Femur (tissue), 1 donor: ENCODE results near the gene ZNF581.

Experiments used
- DNase-seq: peaks from one replicate; pipeline ENCODE4 v3.0.0-alpha.2; 2017

Gene ZNF581

GRCh38 chr19:55667511-55667910 lies 24.1 kb downstream of the ZNF581 start:
- no peak for DNase-seq

DNA sequence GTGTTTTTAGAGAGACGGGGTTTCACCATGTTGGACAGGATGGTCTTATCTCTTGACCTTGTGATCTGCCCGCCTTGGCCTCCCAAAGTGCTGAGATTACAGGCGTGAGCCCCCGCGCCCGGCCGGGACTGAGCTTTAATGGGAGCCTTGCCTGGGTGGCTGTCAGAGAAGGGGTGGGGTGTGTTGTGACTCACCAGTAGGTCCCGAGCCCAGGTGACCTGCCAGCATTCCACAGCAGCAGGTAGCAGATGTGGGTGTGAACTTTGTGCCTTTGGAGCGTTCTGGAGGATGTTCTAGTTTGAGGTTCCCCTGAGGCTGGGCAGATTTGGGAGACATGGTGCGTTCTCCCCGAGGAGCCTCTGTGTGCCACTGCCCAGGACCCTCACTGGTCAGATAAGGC lies 24.5 kb downstream of the ZNF581 start:
- DNase-seq = no peak

DNA sequence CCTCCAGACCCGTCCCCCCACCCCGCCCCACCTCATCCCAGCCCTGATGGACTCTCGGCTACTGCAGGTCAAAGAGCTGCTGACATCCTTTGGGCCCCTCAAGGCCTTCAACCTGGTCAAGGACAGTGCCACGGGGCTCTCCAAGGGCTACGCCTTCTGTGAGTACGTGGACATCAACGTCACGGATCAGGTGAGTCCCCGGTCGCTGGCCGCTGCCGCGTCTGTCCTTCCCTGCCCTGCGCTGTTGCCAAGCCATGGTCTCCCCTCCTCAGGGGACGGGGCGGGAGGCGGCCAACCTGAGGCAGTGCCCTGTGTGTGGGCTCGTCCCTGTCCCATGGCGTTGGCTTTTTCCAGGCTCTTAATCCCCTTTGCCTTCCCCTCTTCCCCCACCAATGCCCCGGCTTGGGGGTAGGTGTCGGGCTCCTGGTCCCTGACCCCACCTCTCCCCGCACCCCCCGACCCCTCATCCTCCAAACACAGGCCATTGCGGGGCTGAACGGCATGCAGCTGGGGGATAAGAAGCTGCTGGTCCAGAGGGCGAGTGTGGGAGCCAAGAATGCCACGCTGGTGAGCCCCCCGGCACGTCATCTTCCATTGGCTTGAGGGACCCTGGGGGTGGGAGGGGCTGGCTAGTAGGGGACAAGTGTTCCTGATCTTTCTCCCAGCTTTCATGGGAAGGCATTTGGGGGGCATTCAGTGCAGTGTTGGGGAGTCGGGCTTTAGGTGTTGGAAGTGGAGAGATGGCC lies 25.3 kb downstream of the ZNF581 start:
- no peak for DNase-seq

DNA sequence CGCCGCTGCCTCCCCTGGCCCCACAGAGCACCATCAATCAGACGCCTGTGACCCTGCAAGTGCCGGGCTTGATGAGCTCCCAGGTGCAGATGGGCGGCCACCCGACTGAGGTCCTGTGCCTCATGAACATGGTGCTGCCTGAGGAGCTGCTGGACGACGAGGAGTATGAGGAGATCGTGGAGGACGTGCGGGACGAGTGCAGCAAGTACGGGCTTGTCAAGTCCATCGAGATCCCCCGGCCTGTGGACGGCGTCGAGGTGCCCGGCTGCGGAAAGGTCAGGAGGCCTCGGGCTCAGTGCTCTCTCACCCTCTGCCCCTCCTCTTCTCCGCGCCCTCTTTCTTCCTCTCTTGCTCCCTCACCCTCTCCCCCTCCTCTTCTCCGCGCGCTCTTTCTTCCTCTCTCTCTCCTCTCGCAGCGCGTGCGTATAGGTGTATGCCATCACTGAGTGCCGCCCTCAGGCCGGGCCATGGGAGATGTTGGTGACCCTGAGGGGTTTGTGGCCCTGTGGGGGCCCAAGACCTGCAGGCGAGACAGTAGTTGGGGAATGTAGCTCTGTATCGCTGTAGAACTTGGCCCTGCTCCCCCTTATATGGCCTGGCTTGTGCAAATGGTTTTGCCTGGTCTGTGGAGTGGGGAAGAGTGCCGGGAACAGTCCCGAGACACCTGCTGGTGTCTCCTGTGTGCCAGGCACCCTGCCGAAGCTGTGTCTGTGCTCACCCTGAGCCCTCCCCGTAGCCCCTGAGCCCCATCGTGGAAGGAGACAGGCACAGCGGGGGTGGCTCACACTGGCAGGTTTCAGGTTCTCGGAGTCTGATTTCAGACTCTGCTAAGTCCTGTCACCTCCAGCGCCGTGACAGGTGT lies 26.2 kb downstream of the ZNF581 start:
- DNase-seq = no peak

DNA sequence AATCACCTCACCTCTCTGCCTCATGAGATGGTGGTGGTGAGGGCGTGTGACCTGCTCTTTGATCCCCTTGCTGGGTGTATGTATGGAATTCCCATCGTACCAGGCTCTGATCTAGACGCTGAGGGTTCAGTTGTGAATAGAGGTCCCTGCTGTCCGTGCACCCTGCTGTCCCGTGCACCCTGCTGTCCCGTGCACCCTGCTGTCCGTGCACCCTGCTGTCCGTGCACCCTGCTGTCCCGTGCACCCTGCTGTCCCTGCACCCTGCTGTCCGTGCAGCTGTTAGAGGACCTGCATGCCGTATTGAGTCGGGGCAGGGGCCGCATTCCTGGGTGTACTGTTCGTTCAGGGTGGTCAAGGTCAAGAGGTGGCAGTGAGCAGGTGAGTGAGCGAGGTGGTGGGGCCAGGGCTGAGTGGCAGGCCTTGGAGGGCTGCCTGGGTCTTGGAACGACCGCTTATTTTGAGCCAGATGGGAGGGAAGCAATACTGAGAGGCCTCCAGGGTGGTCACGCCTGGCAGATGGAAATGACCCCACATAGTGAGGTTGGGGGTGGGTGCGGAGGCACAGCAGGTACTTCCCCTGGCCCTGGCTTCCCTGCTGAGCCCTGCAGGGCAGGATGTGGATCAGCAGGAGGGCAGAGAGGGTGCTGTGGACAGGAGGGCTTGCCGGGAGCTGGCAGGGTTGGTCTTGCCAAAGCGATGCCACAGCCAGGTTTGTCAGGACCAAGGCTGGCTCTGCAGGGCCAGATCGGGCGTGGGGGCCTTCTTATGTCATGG lies 27.0 kb downstream of the ZNF581 start:
- DNase-seq = peak; percentile 60

GRCh38 chr19:55671054-55671378 lies 27.6 kb downstream of the ZNF581 start:
- no peak for DNase-seq

- no peak for DNase-seq
These were observed 29.0 kb downstream of the ZNF581 start for GRCh38 chr19:55672418-55672817.

DNA sequence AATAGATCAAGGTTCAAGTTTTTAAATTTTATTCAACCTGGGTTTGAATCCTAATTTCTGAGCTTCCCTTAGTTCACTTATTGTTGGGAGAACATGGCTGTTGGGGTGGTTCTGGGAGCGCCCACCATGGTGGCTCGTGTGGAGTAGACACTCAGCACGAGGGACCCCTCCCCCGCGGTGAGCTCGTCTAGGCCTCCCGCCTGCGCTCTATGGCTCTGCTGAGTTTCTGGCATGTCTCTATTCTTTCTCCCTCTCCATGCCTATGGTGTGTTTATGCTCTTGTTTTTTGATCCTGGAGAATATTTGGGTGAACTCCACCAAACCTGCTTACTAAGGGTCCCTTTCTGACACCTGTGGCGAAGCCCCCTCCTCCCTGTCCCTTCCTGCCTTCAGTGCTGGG lies 30.0 kb downstream of the ZNF581 start:
- no peak for DNase-seq

DNA sequence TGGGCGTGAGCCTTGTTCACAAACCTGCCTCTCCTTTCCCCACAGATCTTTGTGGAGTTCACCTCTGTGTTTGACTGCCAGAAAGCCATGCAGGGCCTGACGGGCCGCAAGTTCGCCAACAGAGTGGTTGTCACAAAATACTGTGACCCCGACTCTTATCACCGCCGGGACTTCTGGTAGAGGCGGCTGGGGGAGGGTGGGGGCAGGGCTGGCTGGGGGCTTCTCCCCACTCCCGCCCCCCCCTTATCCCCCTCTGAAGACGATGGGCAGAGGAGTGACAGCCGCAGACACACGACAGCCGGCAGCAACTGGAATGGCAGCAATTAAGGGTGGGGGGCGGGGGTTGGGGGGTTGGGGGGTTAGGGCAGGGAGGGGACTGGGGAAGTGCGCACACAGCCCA lies 30.4 kb downstream of the ZNF581 start:
- no peak for DNase-seq

DNA sequence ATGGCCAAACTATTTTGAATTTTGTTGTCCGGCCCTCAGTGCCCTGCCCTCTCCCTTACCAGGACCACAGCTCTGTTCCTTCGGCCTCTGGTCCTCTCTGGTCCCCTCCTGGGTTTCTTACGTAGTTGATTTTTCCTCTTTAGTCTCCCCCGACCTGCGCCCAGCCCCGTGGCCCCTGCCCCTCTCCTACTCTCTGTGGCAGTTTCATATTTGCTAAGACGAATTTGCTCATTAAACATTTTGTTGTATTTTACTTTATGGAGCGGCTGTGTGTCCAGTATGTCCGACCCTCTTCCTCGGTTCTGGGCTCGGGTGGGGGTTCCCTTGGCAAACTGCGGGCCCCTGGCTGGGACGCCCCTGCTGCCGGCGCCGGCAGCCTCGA lies 31.0 kb downstream of the ZNF581 start:
- DNase-seq = no peak

GRCh38 chr19:55674841-55675660 lies 31.6 kb downstream of the ZNF581 start, which contains the start of gene EPN1:
TSS of gene EPN1 (plus strand) at chr19:55675226. CDS start at chr19:55678628, 3,402 bp downstream.
- peak; percentile 98 for DNase-seq

DNA sequence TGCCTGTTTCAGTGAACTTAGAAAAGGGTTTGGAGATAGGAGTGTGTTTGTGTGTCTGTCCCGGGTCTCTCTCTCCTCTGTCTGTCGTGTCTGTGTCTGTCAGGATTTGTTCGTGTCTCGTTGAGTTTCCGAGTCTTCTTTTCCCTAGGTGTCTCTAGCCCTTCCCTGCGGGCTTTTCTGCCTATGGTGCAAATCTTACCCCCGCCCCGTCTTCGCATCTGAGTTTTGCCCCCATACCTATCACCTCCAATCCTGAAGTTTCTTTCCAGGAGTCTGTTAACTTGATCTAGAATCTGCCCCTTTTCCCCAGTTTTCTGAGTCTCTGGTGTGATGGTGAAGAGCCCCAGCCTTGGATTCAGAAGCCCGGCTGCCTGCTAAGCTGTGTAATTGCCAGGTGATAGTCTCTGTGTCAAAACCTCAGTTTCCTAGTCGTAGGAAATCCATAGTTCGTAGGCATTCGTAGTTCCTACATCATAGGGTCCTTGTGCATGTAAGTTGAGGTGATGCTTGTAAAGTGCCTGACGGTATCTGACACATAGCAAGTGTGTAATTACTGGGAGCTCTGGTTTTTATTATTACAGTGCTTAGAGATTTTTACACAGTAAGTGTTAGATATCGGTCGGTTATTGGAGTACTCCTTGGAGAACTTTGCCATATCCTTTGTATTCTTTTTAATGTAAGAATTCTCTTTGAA lies 32.4 kb downstream of the ZNF581 start:
- no peak for DNase-seq

GRCh38 chr19:55676383-55676782 lies 32.9 kb downstream of the ZNF581 start:
- DNase-seq = no peak

DNA sequence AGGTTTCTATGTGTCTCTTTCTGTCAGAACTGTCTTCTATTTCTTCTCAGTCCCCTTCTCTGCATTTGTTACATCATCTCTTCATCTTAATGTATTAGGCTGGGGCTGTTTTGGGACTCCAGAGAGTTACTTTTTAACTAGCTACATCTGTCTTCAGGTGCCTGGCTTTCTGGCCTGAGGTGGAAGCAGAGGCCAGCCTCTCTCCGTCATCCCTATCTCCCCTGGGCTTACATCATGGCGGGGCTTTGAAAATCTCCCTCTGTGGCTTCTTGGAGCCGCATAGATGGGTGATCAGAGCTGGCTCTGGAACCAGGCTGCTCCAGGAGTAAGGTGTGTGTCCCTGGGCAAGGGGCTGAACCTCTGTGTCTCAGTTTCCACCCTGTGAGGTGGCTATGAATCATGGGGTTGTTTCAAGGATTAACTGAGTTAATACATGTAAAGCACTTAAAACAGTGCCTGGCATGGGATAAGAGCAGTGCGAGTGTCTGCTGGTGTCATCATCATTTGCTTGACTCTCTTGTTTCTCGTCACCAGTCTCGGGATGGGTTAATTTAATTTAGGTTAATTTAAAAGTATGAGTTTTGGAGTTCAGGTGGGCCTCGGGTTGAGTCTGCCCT lies 33.5 kb downstream of the ZNF581 start:
- no peak for DNase-seq

DNA sequence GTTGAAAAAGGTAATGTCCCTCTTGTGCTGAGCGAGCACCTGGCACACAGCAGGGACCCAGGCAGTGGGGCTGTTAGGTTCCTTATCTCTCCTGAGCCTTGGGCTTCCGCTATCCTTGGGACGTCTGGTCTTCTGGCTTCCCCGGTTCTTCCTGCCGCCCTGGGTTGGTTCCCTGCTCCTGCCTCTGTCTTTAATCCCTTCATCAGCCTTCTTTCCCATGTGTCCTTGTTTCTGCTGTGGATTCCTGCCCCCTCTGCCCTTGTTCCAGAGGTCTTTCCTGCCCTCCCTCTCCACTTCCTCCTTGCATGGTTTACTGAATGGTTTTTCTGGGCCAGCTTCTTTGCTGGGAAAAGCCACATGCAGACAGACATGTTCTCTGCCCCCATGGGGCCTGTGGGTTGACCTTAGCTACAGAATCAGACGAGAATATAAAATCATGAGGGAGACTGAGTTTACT lies 34.2 kb downstream of the ZNF581 start:
- DNase-seq = no peak

- DNase-seq = peak; percentile 61
These were observed 34.7 kb downstream of the ZNF581 start for GRCh38 chr19:55678121-55678671.

DNA sequence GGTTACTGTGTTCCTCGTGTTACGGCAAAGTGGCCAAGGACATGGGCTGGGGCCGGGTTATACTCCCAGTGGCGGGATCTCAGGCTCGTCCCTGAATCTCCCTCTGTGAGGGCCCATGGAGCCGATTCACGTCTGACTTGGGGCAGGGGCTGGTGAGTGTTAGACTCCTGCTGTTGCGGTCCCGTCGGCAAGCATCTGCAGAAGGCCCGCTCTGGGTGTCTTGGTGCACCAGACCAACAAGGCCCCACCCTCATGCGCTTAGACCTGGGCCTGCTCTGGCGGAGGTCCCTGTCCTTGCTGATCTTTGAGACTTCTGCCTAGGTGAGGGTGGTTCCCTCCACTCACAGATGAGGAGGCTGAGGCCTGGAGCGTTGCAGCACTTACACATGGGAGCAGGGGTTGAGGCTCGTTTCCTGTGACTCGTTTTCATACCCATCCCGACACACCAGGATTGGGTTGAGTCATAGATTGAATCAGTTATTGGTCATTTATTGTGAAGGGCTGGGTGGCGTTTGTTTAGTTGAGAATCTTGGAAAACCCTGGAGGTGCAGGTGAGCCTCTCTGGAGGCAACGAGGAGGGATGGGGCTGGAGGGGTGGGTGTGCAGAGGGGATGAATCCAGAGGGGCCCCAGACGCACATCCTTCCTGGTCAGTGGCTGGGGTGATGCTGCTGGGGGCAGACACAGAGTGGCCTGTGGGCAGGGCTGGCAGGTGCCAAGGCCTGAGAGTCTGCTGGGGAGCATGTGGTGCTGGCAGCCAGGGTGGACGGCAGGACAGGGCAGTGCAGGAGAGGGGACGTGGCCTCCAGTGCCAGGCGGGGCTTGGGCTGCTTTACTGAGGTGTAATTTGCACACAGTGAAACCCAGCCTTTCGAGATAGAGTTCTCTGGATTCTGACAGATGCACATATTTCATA lies 36.2 kb downstream of the ZNF581 start:
- no peak for DNase-seq

DNA sequence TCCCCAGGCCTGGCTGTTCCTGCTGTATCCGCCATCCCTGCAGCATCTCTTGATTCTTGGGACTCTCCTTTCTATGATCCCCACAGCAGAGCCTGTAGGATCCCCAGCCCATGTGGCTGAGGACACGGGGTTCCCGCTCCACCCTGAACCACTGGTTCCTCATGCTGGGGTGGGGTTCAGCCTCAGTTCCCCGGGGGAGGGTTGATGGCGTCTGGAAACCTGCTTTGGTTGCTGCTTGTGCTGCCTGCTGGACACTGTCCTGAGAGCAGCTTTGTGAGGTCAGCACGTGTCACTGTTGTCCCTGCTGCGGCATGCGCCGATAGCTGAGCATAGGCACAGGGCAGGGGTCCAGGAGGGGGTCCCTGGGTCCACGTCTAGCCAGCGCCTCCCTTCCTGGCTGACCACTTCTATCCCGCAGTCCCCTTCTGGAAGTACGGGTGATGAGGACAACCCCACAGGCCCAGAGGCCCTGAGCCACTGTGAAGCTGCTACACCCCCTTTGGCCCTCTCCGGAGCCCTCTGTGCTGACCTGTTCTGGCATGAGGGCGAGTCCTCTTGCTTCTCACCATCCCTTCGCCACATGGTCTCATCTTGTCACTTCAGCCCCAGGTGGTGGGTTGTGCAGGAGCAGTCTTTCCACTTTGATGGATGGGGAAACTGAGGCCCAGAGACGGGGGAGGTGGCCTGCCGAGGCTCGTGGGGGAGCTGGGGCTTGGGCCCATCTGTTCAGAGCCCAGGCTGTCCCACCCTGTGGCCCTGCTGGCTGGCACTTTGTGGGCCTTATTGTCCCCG lies 37.1 kb downstream of the ZNF581 start:
- no peak for DNase-seq
